K562 (cell line): ENCODE data around the gene IL1B. TPM values are rescaled to one million over a fixed set of nuclear protein-coding genes. Genes with fewer than 3 reads are reported as not detected.

ENCODE experiments used
- ATAC-seq: fragments of 200-7000 bp; cut with Tn5 transposase; 3 replicates; pipeline ENCODE4 v1.9.1; 2020; ENCODE audit warnings: moderate library complexity
- BruUV-seq: library from RNA; stranded (reverse); fragments of 400-500 nt; replicated peaks from 2 replicates; lab custom pipeline; 2021; lab: Mats Ljungman, UMichigan
- CTCF ChIA-PET: fragments of 300-600 bp; formaldehyde crosslinking; extraction: SDS; loops from one replicate; lab custom pipeline; 2021; ENCODE audit warnings: low intra/inter-chr PET ratio; lab: Yijun Ruan, JAX
- POLR2A ChIA-PET: fragments of 300-600, 350-650 bp; sonication (Branson Sonifier 250); formaldehyde crosslinking; extraction: SDS; loops from one replicate; lab custom pipeline; 2021; ENCODE audit warnings: antibody characterized with exemption, inconsistent platforms; lab: Yijun Ruan, JAX
- DNase-seq, 4 experiments: peaks; one replicate each; pipeline versions ENCODE4 v3.0.0 to v3.0.0-alpha.2; 2011 to 2018; ENCODE audit warnings: low spot score in 3 of 4, mixed read lengths in 3 of 4; ENCODE audit errors: extremely low read depth in 1 of 4
- FAIRE-seq: peaks from 2 replicates; lab custom pipeline; 2011; peaks lifted over from hg19 to GRCh38; lab: Jason Lieb, UNC
- H2AFZ ChIP-seq: 2 replicates; pipeline ENCODE4 v1.6.0; 2011; ENCODE audit warnings: low read depth, low read length, control low read depth, inconsistent platforms
- H3K27ac ChIP-seq: fragments of 200-600 bp; 3 replicates; pipeline ENCODE4 v1.8.0; 2011; ENCODE audit warnings: low read depth, mild to moderate bottlenecking, control low read depth, inconsistent platforms, low read length, moderate library complexity, mixed read lengths; ENCODE audit errors: extremely low read depth
- H3K27me3 ChIP-seq, 2 experiments: fragments of 300-600 bp in 1 of 2; 2 replicates in 1 of 2; 3 replicates in 1 of 2; pipeline versions ENCODE4 v1.6.0 to v1.8.0; 2011; ENCODE audit warnings: inconsistent platforms in 2 of 2, low read length in 2 of 2, mild to moderate bottlenecking in 1 of 2, mixed read lengths in 1 of 2, moderate library complexity in 1 of 2; ENCODE audit not compliant: control insufficient read depth in 2 of 2, insufficient read depth in 2 of 2
- H3K36me3 ChIP-seq: fragments of 300-600 bp; 3 replicates; pipeline ENCODE4 v1.8.0; 2011; ENCODE audit warnings: mild to moderate bottlenecking, low read length, inconsistent platforms; ENCODE audit not compliant: control insufficient read depth, insufficient read depth
- H3K4me1 ChIP-seq, 2 experiments: fragments of 200-600 bp in 1 of 2; replicated peaks in 1 of 2; 2 replicates in 1 of 2; 3 replicates in 1 of 2; pipeline versions ENCODE4 v1.5.1 to v1.8.0; 2011; ENCODE audit warnings: inconsistent platforms in 2 of 2, low read length in 2 of 2, mild to moderate bottlenecking in 1 of 2, mixed read lengths in 1 of 2, moderate library complexity in 1 of 2; ENCODE audit not compliant: control insufficient read depth in 2 of 2, insufficient read depth in 2 of 2
- H3K4me2 ChIP-seq: 2 replicates; pipeline ENCODE4 v1.6.1; 2011; ENCODE audit warnings: low read length, control low read depth, inconsistent platforms, mixed read lengths; ENCODE audit not compliant: insufficient read depth
- H3K4me3 ChIP-seq: fragments of 200-600 bp; sonication (generic), shearing (Covaris generic); 2 replicates; pipeline ENCODE4 v1.5.1; 2016; ENCODE audit warnings: control low read depth, inconsistent platforms
- H3K79me2 ChIP-seq: fragments of 200-600 bp; 3 replicates; pipeline ENCODE4 v1.8.0; 2011; ENCODE audit warnings: low read length, inconsistent platforms; ENCODE audit not compliant: control insufficient read depth, insufficient read depth
- H3K9ac ChIP-seq, 2 experiments: 2 replicates each; pipeline versions ENCODE4 v1.6.0 to v1.6.1; 2011; ENCODE audit warnings: low read depth in 2 of 2, low read length in 2 of 2, control low read depth in 1 of 2, inconsistent platforms in 1 of 2, mild to moderate bottlenecking in 1 of 2, mixed read lengths in 1 of 2; ENCODE audit not compliant: insufficient read depth in 1 of 2
- H3K9me1 ChIP-seq: one replicate; pipeline ENCODE4 v1.6.0; 2011; ENCODE audit warnings: inconsistent platforms, mild to moderate bottlenecking, low read length, moderate library complexity; ENCODE audit not compliant: control insufficient read depth, insufficient read depth
- H3K9me3 ChIP-seq: replicated peaks from 2 replicates; pipeline ENCODE4 v1.5.1; 2011; ENCODE audit warnings: low read depth, low read length, inconsistent platforms; ENCODE audit not compliant: control insufficient read depth, insufficient read depth
- H4K20me1 ChIP-seq: replicated peaks from 2 replicates; pipeline ENCODE4 v1.6.1; 2011; ENCODE audit warnings: low read length, inconsistent platforms, mixed read lengths; ENCODE audit not compliant: control insufficient read depth, insufficient read depth
- ARID3B ChIP-seq: fragments of 250-450 bp; sonication (Bioruptor Pico); IDR thresholded peaks from 2 replicates; pipeline ENCODE4 v1.4.0; 2020; ENCODE audit warnings: borderline replicate concordance
- BRD4 ChIP-seq: fragments of 200-600 bp; sonication (generic); IDR thresholded peaks from 2 replicates; pipeline ENCODE4 v1.6.1; 2017; ENCODE audit warnings: inconsistent platforms
- CXXC5 ChIP-seq: fragments of 250-450 bp; sonication (Bioruptor Pico); IDR thresholded peaks from 2 replicates; pipeline ENCODE4 v1.8.0; 2022; ENCODE audit warnings: inconsistent platforms, mild to moderate bottlenecking, moderate library complexity
- DPF2 ChIP-seq: fragments of 450-650 bp; IDR thresholded peaks from 2 replicates; pipeline ENCODE4 v1.6.1; 2016
- FOSL1 ChIP-seq: fragments of 200-800 bp; sonication (Bioruptor generic); conservative IDR thresholded peaks from 2 replicates; pipeline ENCODE4 v1.6.1; 2016; ENCODE audit warnings: missing genetic modification characterization, missing compliant biosample characterization
- IRF1 ChIP-seq: sonication (generic); formaldehyde crosslinking; IDR thresholded peaks from 2 replicates; pipeline ENCODE4 v1.8.0; 2022; ENCODE audit warnings: missing genetic modification reagents, mild to moderate bottlenecking, borderline replicate concordance
- JUND ChIP-seq, 2 experiments: IDR thresholded peaks; 2 replicates in 1 of 2; 3 replicates in 1 of 2; pipeline ENCODE4 v1.6.1; 2011; ENCODE audit warnings: borderline replicate concordance in 2 of 2, low read depth in 2 of 2, low read length in 2 of 2, improper control_type of control experiment in 1 of 2, missing biosample characterization in 1 of 2, missing genetic modification characterization in 1 of 2, missing genetic modification reagents in 1 of 2
- KLF1 ChIP-seq: fragments of 450-650 bp; IDR thresholded peaks from 2 replicates; pipeline ENCODE4 v1.6.1; 2016; ENCODE audit warnings: missing genetic modification characterization, missing compliant biosample characterization
- LEF1 ChIP-seq: fragments of 450-650 bp; IDR thresholded peaks from 2 replicates; pipeline ENCODE4 v1.6.1; 2016; ENCODE audit warnings: mild to moderate bottlenecking
- MBD2 ChIP-seq: sonication (generic); IDR thresholded peaks from 2 replicates; pipeline ENCODE4 v1.6.1; 2016; ENCODE audit warnings: low read depth, borderline replicate concordance
- POLR2AphosphoS2 ChIP-seq: IDR thresholded peaks from 2 replicates; pipeline ENCODE4 v1.6.1; 2012; ENCODE audit warnings: low read length, improper control_type of control experiment
- RCOR1 ChIP-seq, 2 experiments: IDR thresholded peaks; 2 replicates each; pipeline ENCODE4 v1.6.1; 2012; ENCODE audit warnings: low read depth in 2 of 2, low read length in 2 of 2, borderline replicate concordance in 1 of 2, improper control_type of control experiment in 1 of 2
- ZNF175 ChIP-seq: fragments of 200-800 bp; sonication (Bioruptor generic); IDR thresholded peaks from 2 replicates; pipeline ENCODE4 v1.6.1; 2016; ENCODE audit warnings: low read depth, mild to moderate bottlenecking, missing genetic modification characterization, missing compliant biosample characterization
- ZNF263 ChIP-seq: sonication (generic); formaldehyde crosslinking; IDR thresholded peaks from 2 replicates; pipeline ENCODE4 v1.8.0; 2022; ENCODE audit warnings: mild to moderate bottlenecking, missing genetic modification reagents, borderline replicate concordance
- ZNF77 ChIP-seq: fragments of 250-450 bp; sonication (Bioruptor Pico); IDR thresholded peaks from 2 replicates; pipeline ENCODE4 v1.5.0; 2020
- WGBS: fragments of 100-300 bp; shearing (Covaris generic); methylation state at CpG from one replicate; pipeline ENCODE4 v1.1.6; 2016; ENCODE audit warnings: low coverage, mixed read lengths; ENCODE audit not compliant: insufficient coverage; ENCODE audit errors: missing lambda C conversion rate; 5-methylcytosine and 5-hydroxymethylcytosine counted together
- in situ Hi-C: fragments of 300-500 bp; cut with MboI; formaldehyde crosslinking; loops from 4 replicates; pipeline ENCODE4 v1.15.0; 2018; ENCODE audit warnings: inconsistent platforms, mixed read lengths
- intact Hi-C: fragments of 100-400 bp; cut with micrococcal nuclease; formaldehyde crosslinking; loops from 2 replicates; pipeline ENCODE4 v1.14.2; 2022
- polyA plus RNA-seq, 8 experiments: library from polyadenylated mRNA; depleted of rRNA in 4 of 8; stranded (reverse) in 5 of 8; unstranded in 3 of 8; fragments of >200 nt; fragmentation: Nextera tagmentation in 2 of 8; fragmentation: Illumina TruSeq in 1 of 8; extraction: Ambion mirVana in 2 of 8; extraction: Trizol in 1 of 8; gene quantifications; 2 replicates each; pipeline versions ENCODE4 v1.2.1 to v1.2.3, GENCODE V29; 2011 to 2014; ENCODE audit warnings: inconsistent platforms in 1 of 8, missing spikeins in 1 of 8
- total RNA-seq, 7 experiments: library from RNA; depleted of rRNA in 6 of 7; stranded (reverse); fragments of >200 nt in 6 of 7; fragmentation: Illumina TruSeq in 2 of 7; extraction: Trizol in 2 of 7; gene quantifications; 2 replicates each; pipeline versions ENCODE4 v1.2.1 to v1.2.3, GENCODE V29; 2011 to 2021; ENCODE audit warnings: low replicate concordance in 1 of 7
- TF ChIP-seq, protein P1 (sequence below): fragments of 250-450 bp; sonication (Bioruptor Pico); IDR thresholded peaks from 2 replicates; pipeline ENCODE4 v1.6.1; 2021; ENCODE audit warnings: mild to moderate bottlenecking

The IL1B gene
- total and polyA plus RNA-seq, 9 of the 15 experiments (the other 6 are each of a cell fraction or from before 2014, with no cell fraction given), result 0.29 TPM; not detected in 8

DNA sequence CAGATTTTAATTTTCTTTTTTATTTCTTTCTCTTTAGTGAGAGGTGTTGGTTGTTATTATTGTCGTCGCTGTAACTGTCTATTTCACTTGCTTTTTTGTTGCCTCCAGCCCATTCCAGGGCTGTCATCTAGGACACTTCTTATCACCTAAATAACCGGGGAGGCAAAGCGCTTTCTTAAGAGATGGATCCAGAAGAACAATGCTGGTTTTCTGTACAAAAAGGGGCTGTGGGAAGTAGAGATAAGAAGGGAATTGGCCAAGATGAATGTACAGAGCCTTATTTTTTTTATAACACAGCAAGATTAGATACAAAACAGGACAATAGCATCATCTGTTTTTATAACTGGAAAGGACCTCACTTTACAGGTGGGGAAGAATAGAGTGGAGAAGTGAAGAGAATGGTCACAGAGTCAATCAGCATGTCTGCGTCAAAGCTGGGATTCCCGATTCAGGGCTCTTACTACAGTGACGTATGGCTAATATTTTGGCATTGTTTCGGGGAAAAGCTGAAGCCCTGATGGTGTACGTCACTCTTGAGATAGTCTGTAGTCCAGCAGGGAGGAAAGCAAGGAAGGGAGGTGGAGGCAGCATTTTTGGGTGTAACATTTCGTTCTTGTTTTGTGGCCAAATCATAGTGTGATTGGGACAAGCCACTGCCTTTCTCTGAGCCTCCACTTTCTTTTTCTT, 23.2 kb downstream of the IL1B start (continued):
- TF ChIP-seq ZNF175 (CRISPR knock-in tag) (no peak), KLF1 (tag) (no peak), CXXC5 (CRISPR knock-in tag) (no peak), POLR2AphosphoS2 (no peak)

DNA sequence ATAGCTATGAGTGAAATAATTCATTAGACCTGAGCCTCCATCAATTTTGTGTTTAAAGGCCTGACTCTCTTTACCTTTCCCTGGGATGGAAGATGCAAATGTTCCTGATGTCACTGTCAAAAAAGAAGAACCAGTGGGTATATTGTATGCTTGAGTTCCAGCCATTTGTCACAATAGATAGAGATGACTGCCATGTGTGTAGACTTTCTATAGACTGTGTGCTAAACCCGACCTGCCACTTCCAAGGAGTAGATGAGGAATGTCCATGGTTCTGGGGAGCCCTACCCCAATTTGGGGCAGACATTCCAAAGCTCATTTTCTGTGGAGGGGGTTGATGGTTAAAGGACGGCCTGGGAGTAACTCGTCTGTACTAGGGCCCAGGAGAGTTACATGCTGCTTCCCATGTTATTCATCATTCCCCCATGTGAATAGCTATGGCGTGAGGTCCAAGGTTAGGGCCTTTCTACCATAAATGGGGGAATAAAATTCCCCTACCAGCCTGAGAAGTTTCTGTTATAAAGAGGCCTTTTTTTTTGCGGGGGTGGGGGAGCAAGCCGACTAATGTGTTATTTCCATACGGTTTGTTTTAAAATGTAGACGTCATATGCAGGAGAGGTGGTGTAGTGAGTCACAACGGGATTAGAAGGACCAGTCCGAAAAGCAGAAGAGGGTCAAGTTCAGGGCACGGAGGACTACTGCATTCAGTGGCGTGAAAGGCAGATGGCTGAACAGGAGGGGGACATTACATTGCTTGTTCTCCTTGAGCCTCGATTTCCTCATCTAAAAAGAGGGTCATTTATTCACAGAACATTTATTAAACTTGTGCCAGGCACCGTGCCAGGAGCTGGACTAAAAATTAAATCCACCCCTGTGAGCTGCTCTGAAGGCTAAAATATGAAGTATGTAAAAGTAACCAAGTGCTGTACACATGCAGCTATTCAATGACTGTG, 24.0 kb downstream of the IL1B start:
- FAIRE-seq (peak; percentile 35), ATAC-seq (peak; percentile 88), DNase-seq (peak; percentile 39 to 82 (median 58))
- Histone ChIP-seq H3K4me2 (peak overlapping the region; percentile 71), H3K27me3 (no peaks in the 10 kb centered on the region), H3K79me2 (no peaks in the 10 kb centered on the region), H3K9ac (peak overlapping the region in 1 of 2 experiments; percentile 43; a peak in 2 of 4 replicates), H3K36me3 (no peaks in the 10 kb centered on the region), H2AFZ (peak overlapping the region; percentile 85), H3K27ac (peak overlapping the region; percentile 65; the same call in 2 of the 3 replicates), H3K4me3 (no peak overlapping the region), H3K4me1 (peaks cover 0 to 29% of the 10 kb centered on the region in 2 experiments; a peak in 3 of 5 replicates), H4K20me1 (no peaks in the 10 kb centered on the region), H3K9me1 (no peaks in the 10 kb centered on the region), H3K9me3 (no peaks in the 10 kb centered on the region)
- intact Hi-C loops, result no loop called here
- POLR2A ChIA-PET, result interaction anchor here (0.7 to 1.5 kb wide), 5 partner anchors 11 to 50 kb away, joined by 3 to 4 read pairs (median 3); no protein-coding TSS in a partner anchor
- in situ Hi-C loops, result no loop called here
- no TSS peak for BruUV-seq
- CTCF ChIA-PET, result no interaction called here
- WGBS, result 14% methylated on average over 14 of the region's 14 CpGs
- TF ChIP-seq DPF2, result 0 out of 2 replicates have a peak, but pooled peaks have one; percentile 53
- TF ChIP-seq BRD4, result no peak
- TF ChIP-seq JUND (IDR thresholded peaks at IDR 0.05; ENCODE audit: borderline replicate concordance, low read depth, low read length), result peak; percentile 75
- peak; percentile 45; the same call in 1 of the 3 replicates for TF ChIP-seq JUND (tag; IDR thresholded peaks at IDR 0.05; ENCODE audit: borderline replicate concordance, low read depth, low read length)
- TF ChIP-seq MBD2, result no peak
- no peak for TF ChIP-seq ZNF77 (CRISPR knock-in tag)
- TF ChIP-seq ARID3B (CRISPR knock-in tag), result no peak
- no peak for TF ChIP-seq IRF1 (CRISPR knock-in tag)
- TF ChIP-seq, protein P1, sequence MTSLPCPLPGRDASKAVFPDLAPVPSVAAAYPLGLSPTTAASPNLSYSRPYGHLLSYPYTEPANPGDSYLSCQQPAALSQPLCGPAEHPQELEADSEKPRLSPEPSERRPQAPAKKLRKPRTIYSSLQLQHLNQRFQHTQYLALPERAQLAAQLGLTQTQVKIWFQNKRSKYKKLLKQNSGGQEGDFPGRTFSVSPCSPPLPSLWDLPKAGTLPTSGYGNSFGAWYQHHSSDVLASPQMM (CRISPR knock-in tag), result no peak
- 0 out of 2 replicates have a peak, but pooled peaks have one; percentile 41 for TF ChIP-seq LEF1
- TF ChIP-seq FOSL1 (tag), result peak; percentile 83
- TF ChIP-seq ZNF263 (CRISPR knock-in tag), result no peak
- no peak for TF ChIP-seq RCOR1 (IDR thresholded peaks at IDR 0.05; ENCODE audit: borderline replicate concordance in 1 of 2, low read depth in 2 of 2, low read length in 2 of 2)
